DOHH2 (cell line): Measurements from ENCODE around the gene SH3PXD2A.

Source experiments
- CTCF ChIP-seq: fragments of 200-600 bp; sonication (generic); IDR thresholded peaks from one replicate; pipeline ENCODE4 v1.5.1; 2014; ENCODE audit warnings: antibody characterized with exemption, mild to moderate bottlenecking, low read depth, low read length; ENCODE audit not compliant: poor library complexity, severe bottlenecking
- EZH2phosphoT487 ChIP-seq: fragments of 200-600 bp; sonication (generic); IDR thresholded peaks from 2 replicates; pipeline ENCODE4 v1.6.1; 2017; ENCODE audit warnings: borderline replicate concordance, mild to moderate bottlenecking, antibody characterized with exemption, low read length, moderate library complexity, mixed read lengths

- no peak for TF ChIP-seq CTCF
- TF ChIP-seq EZH2phosphoT487, result no peak
Observed at GRCh38 chr10:103627893-103628292, 227.5 kb downstream of the SH3PXD2A start.
